Posterior vena cava (tissue), 2 donors: Measurements from ENCODE around the gene CBX8. TPM values are rescaled to one million over a fixed set of nuclear protein-coding genes. Genes with fewer than 3 reads are reported as not detected.

Experiments
- DNase-seq: peaks from one replicate; pipeline ENCODE4 v3.0.0-alpha.2; 2020; ENCODE audit warnings: low spot score
- intact Hi-C, 2 donors: fragments of 100-400 bp; cut with DNase I; formaldehyde crosslinking; loops; one replicate each; pipeline versions ENCODE4 v1.14.1 to v1.14.2; 2022 to 2023
- total RNA-seq, 2 donors: library from RNA; stranded (reverse); fragmentation: NEBNext Ultra II Directional; extraction: Animal tissue kit (Norgen Biotek cat#: 25700); gene quantifications; one replicate each; pipeline ENCODE4 v1.2.1, GENCODE V29; 2021
- donor health status: DM: yes; HTN: yes; CAD: no.
- donor health status: DM: yes; HTN: yes; CAD: no.

The CBX8 gene
- total RNA-seq, 2 donors from 2014 or later, result 4.4 to 5.1 TPM

GRCh38 chr17:79811011-79811867 is 14.4 kb upstream of the CBX8 start:
- DNase-seq, result no peak
- intact Hi-C loops, result no loop called here

GRCh38 chr17:79810130-79811010 is 13.5 kb upstream of the CBX8 start:
- peak; percentile 91 for DNase-seq
- intact Hi-C loops, result no loop called here

DNA sequence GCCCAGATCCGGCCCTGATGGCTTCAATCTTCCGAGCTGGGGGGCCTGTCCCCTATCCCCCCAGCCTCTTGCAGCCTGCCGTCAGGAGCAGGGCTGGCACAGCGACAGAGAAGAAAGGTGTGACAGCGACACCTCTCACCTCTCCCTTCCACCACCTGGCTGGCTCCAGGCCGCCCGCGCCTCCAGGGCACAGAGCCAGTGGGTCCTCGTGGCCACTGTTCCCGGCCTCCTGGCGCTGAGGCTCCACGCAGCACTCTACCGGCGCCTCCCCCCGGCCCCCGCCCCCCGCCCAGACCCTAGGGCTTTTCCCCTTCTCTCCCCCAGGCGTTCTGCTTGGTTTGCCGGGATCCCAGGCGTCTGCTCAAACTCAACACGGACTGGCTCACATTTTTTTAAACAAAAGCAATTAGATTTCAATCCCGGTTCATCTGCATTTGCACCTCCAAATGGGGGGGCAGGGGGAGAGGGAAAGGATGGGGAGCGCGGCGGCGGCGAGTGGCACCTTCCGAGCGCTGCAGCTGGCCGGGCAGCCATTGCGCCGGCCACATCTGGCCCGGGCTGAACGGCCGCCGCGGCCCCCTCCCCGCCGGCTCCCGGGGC is 12.8 kb upstream of the CBX8 start:
- DNase-seq, result no peak
- intact Hi-C loops, result no loop called here

DNA sequence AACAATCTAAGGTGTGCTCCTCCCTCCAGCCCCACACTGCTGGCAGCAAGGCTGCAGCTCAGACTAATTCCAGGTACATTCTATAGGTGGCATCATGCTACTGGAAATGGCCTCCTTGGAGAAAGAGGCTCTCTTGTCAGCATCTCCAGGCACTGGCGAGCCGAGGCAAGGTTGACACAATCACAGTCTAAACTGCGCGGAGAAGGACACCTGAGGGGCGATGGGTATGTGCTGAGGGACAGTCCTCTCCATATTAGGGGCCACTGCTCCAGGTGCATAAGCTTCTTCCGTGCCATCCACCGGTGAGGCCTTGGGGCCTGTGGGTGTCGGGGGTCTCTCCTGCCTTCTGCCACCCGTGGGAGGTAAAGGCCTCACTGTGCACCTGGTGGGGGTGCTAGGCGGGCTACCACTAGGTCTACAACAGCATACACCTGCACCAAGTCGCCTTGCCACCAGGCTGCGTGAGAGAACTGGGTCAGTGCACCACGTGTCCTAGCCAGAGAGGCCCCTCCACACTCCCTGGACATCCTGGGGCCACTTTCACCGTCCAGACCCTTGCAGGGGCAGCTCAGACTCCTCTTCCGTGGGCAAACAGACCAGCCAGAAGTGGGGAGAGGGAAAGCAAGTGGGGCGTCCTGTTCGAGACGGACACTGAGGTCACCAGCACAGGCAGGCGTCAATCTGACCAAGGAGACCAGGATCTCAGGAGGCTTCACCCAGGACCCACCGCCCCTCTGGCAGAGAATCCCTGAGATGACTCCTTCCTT is 12.1 kb upstream of the CBX8 start:
- intact Hi-C loops, result no loop called here
- no peak for DNase-seq

GRCh38 chr17:79806863-79807720 is 10.2 kb upstream of the CBX8 start:
- DNase-seq, result no peak
- intact Hi-C loops, result no loop called here

DNA sequence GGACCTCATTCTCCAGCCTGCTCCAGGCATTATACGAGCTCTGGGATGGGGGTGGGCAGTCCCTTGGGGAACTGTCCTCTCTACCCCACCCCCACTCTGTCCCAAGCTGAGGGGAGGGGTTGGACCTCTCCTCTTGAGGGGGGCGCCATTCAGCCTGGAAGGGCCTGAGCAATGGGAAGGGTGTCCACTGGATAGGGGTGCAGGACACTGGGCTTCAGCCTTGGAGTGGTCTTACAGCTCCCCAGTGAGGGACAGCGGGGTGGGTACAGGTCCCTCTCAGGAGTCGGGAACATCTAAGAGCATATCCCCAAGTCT is 9.5 kb upstream of the CBX8 start:
- intact Hi-C loops, result no loop called here
- no peak for DNase-seq

- intact Hi-C loops, result no loop called here
- no peak for DNase-seq
Observed at GRCh38 chr17:79804856-79805696, 8.2 kb upstream of the CBX8 start.

- DNase-seq, result no peak
- intact Hi-C loops, result no loop called here
Observed at GRCh38 chr17:79803997-79804855, 7.3 kb upstream of the CBX8 start.

GRCh38 chr17:79803421-79803996 is 6.6 kb upstream of the CBX8 start:
- DNase-seq, result no peak
- intact Hi-C loops, result no loop called here

DNA sequence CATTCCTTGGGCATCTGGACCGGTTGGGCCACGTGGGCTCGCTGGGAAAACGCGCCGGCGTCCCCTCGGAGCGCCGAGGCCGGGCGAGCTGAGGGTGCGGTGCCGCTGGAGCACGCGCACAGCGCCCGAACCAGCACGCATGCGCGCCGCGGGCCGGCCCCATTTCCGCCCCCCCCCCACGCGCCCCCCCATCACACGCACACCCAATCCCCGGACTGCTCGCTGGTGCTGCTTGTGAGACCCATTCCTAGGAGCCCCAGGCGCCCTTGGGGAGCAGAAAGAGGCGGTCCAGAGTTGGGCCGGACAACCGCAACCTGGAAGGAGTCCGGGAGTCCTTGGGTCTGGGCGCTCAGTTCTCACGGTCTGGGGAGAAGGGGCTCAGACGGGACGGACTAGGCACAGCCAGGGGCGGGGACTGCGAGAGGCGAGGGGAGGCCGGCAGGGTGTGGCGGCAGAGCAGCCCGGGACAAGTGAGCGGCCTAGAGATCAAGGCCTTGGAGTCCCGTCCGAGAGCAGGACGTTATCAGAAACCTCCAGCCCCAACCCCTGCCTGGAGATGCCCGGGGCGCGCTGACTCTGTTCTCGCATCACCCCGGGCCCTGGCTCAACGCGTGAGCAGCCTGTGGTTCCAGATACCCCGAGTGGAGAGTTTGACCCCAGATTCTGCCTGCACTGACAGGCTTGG is 6.0 kb upstream of the CBX8 start:
- intact Hi-C loops, result no loop called here
- no peak for DNase-seq

DNA sequence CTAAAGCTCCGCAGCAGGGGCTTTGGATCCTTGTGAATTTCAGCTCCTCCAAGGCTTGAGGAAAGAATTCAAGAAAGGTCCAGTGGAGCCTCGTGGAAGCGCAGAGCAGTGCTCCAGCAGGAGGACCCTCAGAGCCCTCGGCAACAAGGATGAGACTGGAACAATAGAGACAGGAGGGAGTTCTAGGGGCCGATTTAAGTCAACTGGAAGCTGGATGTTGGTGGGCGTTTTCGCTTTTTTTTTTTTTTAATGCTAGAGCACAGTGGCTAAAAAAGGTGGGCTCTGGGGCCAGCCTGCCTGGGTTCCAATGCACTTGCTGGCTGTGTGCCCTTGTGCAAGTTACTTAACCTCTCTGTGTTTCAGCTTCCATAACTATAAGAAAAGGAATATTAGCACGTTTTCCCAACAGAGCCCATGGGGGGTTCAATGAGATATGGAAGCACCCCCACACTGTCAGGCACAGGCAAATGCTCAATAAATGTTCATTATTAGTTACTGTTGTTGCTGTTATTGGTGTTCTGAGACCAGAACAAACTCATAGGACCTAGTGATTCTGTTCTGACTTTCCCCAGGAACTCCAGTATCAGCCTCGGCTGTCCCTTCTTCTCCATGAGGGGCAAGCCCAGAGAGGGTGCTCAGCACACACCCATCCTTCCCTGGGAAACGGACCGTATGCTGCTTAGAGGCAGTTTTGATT is 5.3 kb upstream of the CBX8 start:
- intact Hi-C loops, result no loop called here
- DNase-seq, result no peak

GRCh38 chr17:79801156-79802038 is 4.5 kb upstream of the CBX8 start:
- DNase-seq, result no peak
- intact Hi-C loops, result loop anchor here in 1 of 2 donors (1.0 kb wide), 2 partner anchors 27 to 31 kb away; no protein-coding TSS in a partner anchor

- intact Hi-C loops, result loop anchor here in 1 of 2 donors (1.0 kb wide), 2 partner anchors 26 to 30 kb away; no protein-coding TSS in a partner anchor
- DNase-seq, result no peak
Observed at GRCh38 chr17:79800325-79801155, 3.7 kb upstream of the CBX8 start.
